H1 (cell line): ENCODE data around the gene SMPDL3B. TPM values are rescaled to one million over a fixed set of nuclear protein-coding genes. Genes with fewer than 3 reads are reported as not detected.

Source experiments
- CTCF ChIA-PET: fragments of 300-600 bp; sonication (Branson Sonifier 250); formaldehyde crosslinking; loops from one replicate; lab custom pipeline; 2021; ENCODE audit not compliant: partially characterized antibody; lab: Charles Lee
- POLR2A ChIA-PET: fragments of 300-600 bp; sonication (Branson Sonifier 250); formaldehyde crosslinking; loops from one replicate; lab custom pipeline; 2021; ENCODE audit warnings: inconsistent platforms; ENCODE audit not compliant: partially characterized antibody; lab: Charles Lee
- DNase-seq, 2 experiments: peaks; one replicate each; pipeline versions ENCODE4 v3.0.0 to v3.0.0-alpha.2; 2010 to 2022; ENCODE audit warnings: low spot score in 2 of 2, low read depth in 1 of 2, mixed read lengths in 1 of 2
- FAIRE-seq: peaks from 2 replicates; lab custom pipeline; 2011; peaks lifted over from hg19 to GRCh38; lab: Jason Lieb, UNC
- H2AFZ ChIP-seq: 2 replicates; pipeline ENCODE4 v1.8.1; 2012; ENCODE audit warnings: low read length, inconsistent platforms
- H2AK5ac ChIP-seq: 2 replicates; pipeline ENCODE4 v1.6.1; 2013; ENCODE audit warnings: low read depth, low read length
- H2BK120ac ChIP-seq: replicated peaks from 2 replicates; pipeline ENCODE3; 2013; ENCODE audit warnings: low read depth, low read length, inconsistent platforms
- H2BK12ac ChIP-seq: 2 replicates; pipeline ENCODE4 v1.6.1; 2013; ENCODE audit warnings: low read depth, low read length
- H2BK15ac ChIP-seq: 2 replicates; pipeline ENCODE4 v1.6.1; 2013; ENCODE audit warnings: low read length
- H2BK20ac ChIP-seq: 2 replicates; pipeline ENCODE4 v1.6.1; 2013; ENCODE audit warnings: low read length
- H2BK5ac ChIP-seq: 2 replicates; pipeline ENCODE4 v1.6.1; 2013; ENCODE audit warnings: low read depth, low read length
- H3K14ac ChIP-seq: 2 replicates; pipeline ENCODE4 v1.6.1; 2013; ENCODE audit warnings: inconsistent platforms; ENCODE audit not compliant: insufficient read length
- H3K18ac ChIP-seq: 2 replicates; pipeline ENCODE4 v1.6.1; 2013; ENCODE audit warnings: low read length; ENCODE audit errors: extremely low read depth
- H3K23ac ChIP-seq: 2 replicates; pipeline ENCODE4 v1.6.1; 2013; ENCODE audit warnings: inconsistent platforms; ENCODE audit not compliant: insufficient read length
- H3K23me2 ChIP-seq: 2 replicates; pipeline ENCODE4 v1.6.1; 2013; ENCODE audit warnings: low read depth, low read length
- H3K27ac ChIP-seq: 2 replicates; pipeline ENCODE4 v1.6.1; 2011; ENCODE audit warnings: low read depth, low read length, inconsistent platforms
- H3K27me3 ChIP-seq, 4 experiments: replicated peaks in 1 of 4; 1 replicate in 1 of 4; 2 replicates in 3 of 4; pipeline versions ENCODE4 v1.6.1 to v1.8.1; 2011 to 2013; ENCODE audit warnings: low read length in 3 of 4, mild to moderate bottlenecking in 3 of 4, inconsistent platforms in 2 of 4, mixed read lengths in 2 of 4, moderate library complexity in 1 of 4; ENCODE audit not compliant: control insufficient read depth in 3 of 4, insufficient read depth in 3 of 4; ENCODE audit errors: extremely low read depth in 1 of 4
- H3K36me3 ChIP-seq, 4 experiments: 2 replicates each; pipeline versions ENCODE4 v1.6.1 to v1.8.1; 2011 to 2013; ENCODE audit warnings: mild to moderate bottlenecking in 4 of 4, low read length in 3 of 4, moderate library complexity in 2 of 4, control low read depth in 1 of 4, inconsistent platforms in 1 of 4; ENCODE audit not compliant: insufficient read depth in 4 of 4, control insufficient read depth in 2 of 4
- H3K4ac ChIP-seq: replicated peaks from 2 replicates; pipeline ENCODE3; 2013; ENCODE audit warnings: low read length, low read depth, mixed read lengths, inconsistent platforms; ENCODE audit not compliant: insufficient read length
- H3K4me1 ChIP-seq, 4 experiments: replicated peaks in 1 of 4; 1 replicate in 1 of 4; 2 replicates in 3 of 4; pipeline versions ENCODE4 v1.6.1 to v1.8.1; 2011 to 2013; ENCODE audit warnings: low read length in 3 of 4, inconsistent platforms in 2 of 4, mixed read lengths in 1 of 4; ENCODE audit not compliant: insufficient read depth in 4 of 4, control insufficient read depth in 3 of 4
- H3K4me2 ChIP-seq, 2 experiments: 2 replicates each; pipeline versions ENCODE4 v1.6.1 to v1.8.1; 2011 to 2013; ENCODE audit warnings: low read depth in 2 of 2, low read length in 2 of 2, control low read depth in 1 of 2, inconsistent platforms in 1 of 2, mild to moderate bottlenecking in 1 of 2; ENCODE audit not compliant: insufficient read depth in 1 of 2
- H3K4me3 ChIP-seq, 4 experiments: fragments of 200-600, 300-600 bp in 1 of 4; sonication (generic), shearing (Covaris generic), sonication (Bioruptor Twin) in 1 of 4; 2 replicates each; pipeline versions ENCODE4 v1.5.1 to v1.8.1; 2011 to 2016; ENCODE audit warnings: low read length in 4 of 4, low read depth in 3 of 4, control low read depth in 2 of 4, inconsistent platforms in 2 of 4, mild to moderate bottlenecking in 2 of 4, mixed read lengths in 1 of 4, moderate library complexity in 1 of 4; ENCODE audit not compliant: insufficient read depth in 2 of 4; ENCODE audit errors: extremely low read depth in 1 of 4
- H3K56ac ChIP-seq: replicated peaks from 2 replicates; pipeline ENCODE3; 2013; ENCODE audit warnings: low read depth, mild to moderate bottlenecking, mixed read lengths, low read length, inconsistent platforms; ENCODE audit not compliant: insufficient read length
- H3K79me1 ChIP-seq: 2 replicates; pipeline ENCODE4 v1.6.1; 2013; ENCODE audit warnings: low read depth, low read length, control low read depth
- H3K79me2 ChIP-seq, 2 experiments: 2 replicates each; pipeline versions ENCODE4 v1.6.1 to v1.8.1; 2012 to 2013; ENCODE audit warnings: low read length in 2 of 2, mild to moderate bottlenecking in 2 of 2, inconsistent platforms in 1 of 2; ENCODE audit not compliant: insufficient read depth in 2 of 2, control insufficient read depth in 1 of 2
- H3K9ac ChIP-seq, 4 experiments: replicated peaks in 1 of 4; 1 replicate in 1 of 4; 2 replicates in 3 of 4; pipeline versions ENCODE4 v1.6.1 to v1.8.1; 2011 to 2013; ENCODE audit warnings: low read depth in 3 of 4, low read length in 3 of 4, control low read depth in 2 of 4, mild to moderate bottlenecking in 2 of 4, moderate library complexity in 2 of 4, inconsistent platforms in 1 of 4; ENCODE audit errors: extremely low read depth in 1 of 4
- H3K9me3 ChIP-seq, 2 experiments: 2 replicates each; pipeline versions ENCODE4 v1.6.1 to v1.8.1; 2012 to 2013; ENCODE audit warnings: mild to moderate bottlenecking in 2 of 2, moderate library complexity in 2 of 2, control low read depth in 1 of 2, inconsistent platforms in 1 of 2, low read depth in 1 of 2, low read length in 1 of 2, mixed read lengths in 1 of 2; ENCODE audit not compliant: insufficient read depth in 2 of 2
- H4K20me1 ChIP-seq, 2 experiments: replicated peaks in 1 of 2; 2 replicates each; pipeline versions ENCODE3 to v1.8.1; 2011 to 2013; ENCODE audit warnings: inconsistent platforms in 2 of 2, low read length in 2 of 2, mild to moderate bottlenecking in 1 of 2; ENCODE audit not compliant: insufficient read depth in 2 of 2, control insufficient read depth in 1 of 2
- H4K5ac ChIP-seq: 2 replicates; pipeline ENCODE4 v1.6.1; 2013; ENCODE audit warnings: low read length, low read depth, mixed read lengths, inconsistent platforms; ENCODE audit not compliant: insufficient read length
- H4K8ac ChIP-seq: 2 replicates; pipeline ENCODE4 v1.8.0; 2013; ENCODE audit warnings: mild to moderate bottlenecking, moderate library complexity, low read length, inconsistent platforms; ENCODE audit not compliant: insufficient read depth; ENCODE audit errors: extremely low read depth
- H4K91ac ChIP-seq: replicated peaks from 2 replicates; pipeline ENCODE3; 2013; ENCODE audit warnings: low read length, mixed read lengths, inconsistent platforms; ENCODE audit not compliant: insufficient read length
- CTCF ChIP-seq, 3 experiments: IDR thresholded peaks; 1 replicate in 2 of 3; 2 replicates in 1 of 3; pipeline versions ENCODE4 v1.5.1 to v1.6.1; 2011; ENCODE audit warnings: low read length in 3 of 3, mild to moderate bottlenecking in 3 of 3, inconsistent platforms in 2 of 3, low read depth in 1 of 3, moderate library complexity in 1 of 3; ENCODE audit not compliant: insufficient read depth in 1 of 3; ENCODE audit errors: control extremely low read depth in 1 of 3
- E2F6 ChIP-seq: IDR thresholded peaks from 2 replicates; pipeline ENCODE4 v1.6.1; 2012; ENCODE audit warnings: inconsistent platforms
- KDM1A ChIP-seq: fragments of 200-600, 300-600 bp; sonication (generic); IDR thresholded peaks from 2 replicates; pipeline ENCODE4 v1.7.1; 2016; ENCODE audit warnings: mild to moderate bottlenecking, low read length, borderline replicate concordance
- RNF2 ChIP-seq: fragments of 200-900, 300-1000 bp; sonication (generic); IDR thresholded peaks from 2 replicates; pipeline ENCODE4 v1.7.1; 2016; ENCODE audit warnings: borderline replicate concordance, low read depth, mild to moderate bottlenecking, antibody characterized with exemption, low read length; ENCODE audit not compliant: poor library complexity, severe bottlenecking; ENCODE audit errors: missing control alignments
- WGBS, 2 experiments: shearing (Covaris generic) in 1 of 2; methylation state at CpG; one replicate each; pipeline versions ENCODE4 v1.1.6 to v1.1.7; 2013 to 2015; ENCODE audit warnings: low lambda C conversion rate in 2 of 2, mixed read lengths in 2 of 2, inconsistent platforms in 1 of 2, low coverage in 1 of 2, missing lambda C conversion rate in 1 of 2; ENCODE audit not compliant: insufficient replicate concordance in 2 of 2, insufficient coverage in 1 of 2, insufficient read length in 1 of 2; ENCODE audit errors: extremely low coverage in 1 of 2, missing lambda C conversion rate in 1 of 2; 5-methylcytosine and 5-hydroxymethylcytosine counted together
- polyA plus RNA-seq, 7 experiments: library from polyadenylated mRNA; depleted of rRNA in 3 of 7; stranded (reverse) in 5 of 7; unstranded in 2 of 7; fragments of >200 nt in 5 of 7; fragments of 200-250 nt in 2 of 7; gene quantifications; 1 replicate in 5 of 7; 2 replicates in 1 of 7; 4 replicates in 1 of 7; pipeline versions ENCODE4 v1.2.1 to v1.2.3, GENCODE V29; 2011 to 2013; ENCODE audit warnings: missing spikeins in 2 of 7, mixed read lengths in 2 of 7
- total RNA-seq: library from RNA; stranded (reverse); fragmentation: NEBNext Ultra II Directional; extraction: Animal tissue kit (Norgen Biotek cat#: 25700); gene quantifications from 2 replicates; pipeline ENCODE4 v1.2.1, GENCODE V29; 2021

SMPDL3B gene
- total and polyA plus RNA-seq, 2 of the 8 experiments (the other 6 are each of a cell fraction or from before 2014, with no cell fraction given) = 54.7 to 143 TPM

DNA sequence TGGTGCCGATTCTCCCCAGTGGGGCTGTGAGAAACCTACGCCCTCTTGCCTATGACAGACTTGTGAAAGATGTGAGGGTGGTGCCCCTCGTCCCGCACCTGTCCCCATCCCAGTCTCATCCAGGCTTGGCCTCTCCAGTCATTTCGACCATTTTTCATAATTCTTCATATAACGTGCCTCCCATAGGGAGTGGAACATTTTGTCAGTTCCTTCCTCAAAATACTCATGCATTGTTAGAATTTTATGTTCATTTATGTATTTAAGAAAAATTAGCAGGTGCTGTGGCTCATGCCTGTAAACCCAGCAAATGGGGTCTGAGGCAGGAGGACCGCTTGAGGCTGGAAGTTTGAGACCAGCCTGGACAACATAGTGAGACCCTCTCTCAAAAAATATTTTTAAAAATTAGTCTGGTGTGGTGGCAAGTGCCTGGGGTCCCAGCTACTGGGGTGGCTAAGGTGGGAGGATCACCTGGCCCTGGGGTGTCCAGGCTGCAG is 19.7 kb upstream of the SMPDL3B start:
- Histone ChIP-seq H4K8ac (peak overlapping the region; percentile 94; the same call in 1 of the 2 replicates), H3K9me3 (peaks cover 3 to 7% of the 10 kb centered on the region in 2 experiments; a peak in 3 of 4 replicates), H2BK20ac (no peak overlapping the region), H4K20me1 (no peaks in the 10 kb centered on the region), H2BK15ac (peak overlapping the region; percentile 98; the same call in 1 of the 2 replicates), H3K14ac (no peak overlapping the region), H3K79me2 (peaks cover 0 to 25% of the 10 kb centered on the region in 2 experiments; a peak in 2 of 4 replicates), H3K4ac (no peak overlapping the region), H2AK5ac (no peak overlapping the region), H3K18ac (no peak overlapping the region), H3K4me3 (peak overlapping the region in 1 of 4 experiments; percentile 30; a peak in 3 of 8 replicates), H3K9ac (peak overlapping the region in 1 of 4 experiments; percentile 51; a peak in 2 of 7 replicates), H2BK120ac (no peak overlapping the region), H3K4me1 (no peaks in the 10 kb centered on the region; a peak in 2 of 7 replicates), H3K23ac (no peak overlapping the region), H3K27me3 (peaks cover 0 to 9% (median 8%) of the 10 kb centered on the region in 4 experiments; a peak in 6 of 7 replicates), H2BK12ac (peak overlapping the region; percentile 84; the same call in 1 of the 2 replicates), H3K27ac (no peak overlapping the region; the same call in 1 of the 2 replicates), H2BK5ac (no peak overlapping the region), H3K79me1 (no peaks in the 10 kb centered on the region; the same call in 1 of the 2 replicates), H4K91ac (no peak overlapping the region), H4K5ac (peak overlapping the region; percentile 20), H3K23me2 (no peaks in the 10 kb centered on the region), H2AFZ (peak overlapping the region; percentile 94), H3K36me3 (peaks cover 6 to 28% (median 11%) of the 10 kb centered on the region in 4 experiments; a peak in 6 of 8 replicates), H3K4me2 (peak overlapping the region; percentile 46 to 71; a peak in 3 of 4 replicates), H3K56ac (no peak overlapping the region)
- TF ChIP-seq CTCF (IDR thresholded peaks at IDR 0.05; ENCODE audit: control extremely low read depth in 1 of 3, insufficient read depth in 1 of 3, low read depth in 1 of 3, low read length in 3 of 3) (no peak), E2F6 (peak; percentile 86; the same call in 1 of the 2 replicates), RNF2 (peak; percentile 35), KDM1A (0 out of 2 replicates have a peak, but pooled peaks have one; percentile 5)
- 84% methylated on average over 7 of the region's 7 CpGs; no CpG with 5 or more reads in 1 of the 2 experiments for WGBS, 2 experiments
- no peak for DNase-seq
- ChIA-PET POLR2A (no interaction called here), CTCF (no interaction called here)
- FAIRE-seq = no peak
